Limb (tissue), 2 donors: ENCODE data around the gene PRDM4.
"Not testable (repeated sequence)": the region's sequence is repeated elsewhere in the genome, so short reads cannot be mapped to it uniquely, and the experiment has no call there.

ENCODE experiments used
- DNase-seq, 2 donors: peaks; one replicate each; pipeline ENCODE4 v3.0.0-alpha.2; 2016; ENCODE audit errors: extremely low spot score in 2 of 2

The PRDM4 gene

GRCh38 chr12:107774349-107775029 is 13.6 kb upstream of the PRDM4 start, which contains the start of gene ASCL4:
Gene ASCL4, plus strand, starts transcription at chr12:107774704. Its CDS starts 515 bp downstream, at chr12:107775219.
- no peak for DNase-seq

DNA sequence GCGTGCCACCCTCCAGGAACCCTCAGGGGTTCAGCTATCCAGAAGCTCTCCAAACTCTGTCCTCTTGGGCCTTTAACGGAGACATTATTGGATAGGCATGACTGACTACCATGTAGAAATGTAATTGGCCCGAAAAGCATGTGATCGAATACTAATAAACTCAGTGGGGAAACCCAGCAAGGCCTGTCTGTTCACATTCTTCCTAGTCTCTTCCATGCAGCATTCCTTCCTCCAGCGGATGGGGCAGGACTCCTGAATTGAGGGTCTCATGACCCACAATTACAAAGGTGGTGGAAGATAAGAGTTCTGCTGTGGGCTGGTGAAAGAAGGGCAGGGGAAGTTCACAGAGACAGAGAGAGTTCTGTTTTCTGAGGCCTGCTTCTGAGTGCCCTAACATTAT is 6.5 kb upstream of the PRDM4 start:
- no peak for DNase-seq

- DNase-seq, result no peak
Measured at GRCh38 chr12:107765316-107765715, 4.4 kb upstream of the PRDM4 start.

GRCh38 chr12:107764626-107765025 is 3.7 kb upstream of the PRDM4 start:
- DNase-seq, result no peak

DNA sequence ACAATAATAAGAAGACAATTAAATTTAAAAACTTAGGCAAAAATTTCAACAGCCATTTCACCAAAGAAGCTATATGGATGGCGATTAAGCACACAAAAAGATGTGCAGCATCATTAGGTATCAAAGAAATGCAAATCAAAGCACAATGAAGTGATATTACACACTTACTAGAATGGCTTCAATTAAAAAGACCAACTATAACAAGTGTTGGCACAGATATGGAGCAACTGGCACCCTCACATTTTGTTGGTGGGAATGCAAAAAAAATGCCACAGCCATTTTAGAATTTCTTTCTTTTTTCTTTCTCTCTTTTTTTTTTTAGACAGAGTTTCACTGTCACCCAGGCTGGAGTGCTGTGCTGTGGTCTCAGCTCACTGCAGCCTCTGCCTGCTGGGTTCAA is 1.9 kb upstream of the PRDM4 start:
- DNase-seq, result no peak

- no peak for DNase-seq
Measured at GRCh38 chr12:107761502-107761904, 566 bp upstream of the PRDM4 start.

GRCh38 chr12:107760207-107760808 is 629 bp downstream of the PRDM4 start:
- peak in 1 of 2 donors; percentile 57 for DNase-seq

- DNase-seq, result no peak
Measured at GRCh38 chr12:107759410-107759809, 1.5 kb downstream of the PRDM4 start.

DNA sequence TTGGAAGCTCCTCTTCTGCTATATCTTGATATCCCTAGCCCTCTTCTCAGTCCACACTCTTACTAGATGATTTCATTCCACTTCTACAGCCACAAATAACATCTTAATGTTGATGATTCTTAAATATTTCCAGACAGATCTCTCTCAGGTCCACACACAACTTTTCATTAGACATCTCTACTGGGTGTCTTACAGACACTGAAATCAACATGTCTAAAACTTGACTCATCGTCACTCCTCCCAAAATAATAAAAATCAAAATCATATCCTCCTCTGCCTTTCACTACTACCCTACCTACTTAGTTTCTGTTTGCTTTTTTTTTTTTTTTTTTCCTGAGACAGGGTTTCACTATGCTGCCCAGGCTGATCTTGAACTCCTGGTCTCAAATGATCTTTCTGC is 11.9 kb downstream of the PRDM4 start:
- DNase-seq, result no peak

- DNase-seq, result no peak
Measured at GRCh38 chr12:107748472-107748871, 12.5 kb downstream of the PRDM4 start.

GRCh38 chr12:107736914-107737313 is 24.0 kb downstream of the PRDM4 start:
- no peak for DNase-seq

DNA sequence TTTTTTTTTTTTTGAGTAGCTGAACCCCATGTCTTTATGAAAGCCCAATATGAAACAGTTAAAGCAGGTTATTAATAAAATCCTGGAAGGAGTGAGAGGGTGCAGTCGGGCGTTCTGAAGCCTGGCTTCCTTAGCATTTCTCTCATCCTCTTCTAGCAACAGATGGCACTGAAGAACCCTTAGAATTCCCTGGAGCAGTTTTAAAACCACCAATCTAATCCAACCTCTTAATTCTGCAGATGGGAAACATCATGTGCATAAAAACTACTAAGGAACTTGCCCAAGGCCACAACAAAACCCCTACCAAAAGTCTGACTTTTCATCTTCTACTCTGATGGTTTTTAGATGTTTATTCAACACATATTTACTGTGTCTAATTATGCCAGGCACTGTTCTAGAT is 25.2 kb downstream of the PRDM4 start:
- no peak for DNase-seq

DNA sequence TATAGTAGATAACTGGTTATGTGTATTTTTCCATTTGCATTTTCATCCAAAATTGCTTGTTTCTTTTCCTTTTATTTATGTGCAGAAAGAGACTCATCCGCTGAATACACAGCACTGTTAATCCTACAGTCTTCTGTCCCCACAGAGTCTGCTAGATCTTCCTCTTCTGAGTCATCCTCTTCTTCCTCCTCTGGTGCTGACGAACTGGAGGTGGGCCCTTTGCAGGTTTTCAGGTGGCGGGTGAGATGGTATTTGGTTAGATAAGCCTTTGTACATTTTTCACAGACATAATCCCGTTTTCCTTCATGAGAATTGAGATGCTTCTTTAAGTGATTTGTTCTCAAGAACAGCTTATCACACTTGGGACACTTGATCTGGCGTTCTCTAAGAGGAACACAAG is 26.8 kb downstream of the PRDM4 start:
- DNase-seq, result no peak

DNA sequence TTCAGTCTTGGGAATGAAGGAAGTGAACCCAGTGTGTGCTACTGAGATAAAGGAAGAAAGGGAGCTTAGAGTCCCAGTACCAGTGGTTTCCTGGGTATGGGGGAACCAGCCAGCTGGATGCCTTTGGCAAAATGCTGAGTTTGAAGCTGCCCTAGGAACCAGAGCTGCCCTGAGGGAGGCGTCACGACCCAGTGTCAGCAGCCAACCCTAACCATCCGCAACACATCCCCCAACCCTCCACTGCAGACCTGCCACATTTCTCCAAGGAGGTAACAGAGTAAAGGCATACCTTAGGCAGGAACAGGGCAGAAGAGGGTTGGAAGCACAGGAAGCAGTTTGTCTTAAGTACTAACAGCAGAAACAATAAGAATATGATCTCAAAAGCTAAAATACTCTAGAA is 28.6 kb downstream of the PRDM4 start:
- DNase-seq, result no peak

DNA sequence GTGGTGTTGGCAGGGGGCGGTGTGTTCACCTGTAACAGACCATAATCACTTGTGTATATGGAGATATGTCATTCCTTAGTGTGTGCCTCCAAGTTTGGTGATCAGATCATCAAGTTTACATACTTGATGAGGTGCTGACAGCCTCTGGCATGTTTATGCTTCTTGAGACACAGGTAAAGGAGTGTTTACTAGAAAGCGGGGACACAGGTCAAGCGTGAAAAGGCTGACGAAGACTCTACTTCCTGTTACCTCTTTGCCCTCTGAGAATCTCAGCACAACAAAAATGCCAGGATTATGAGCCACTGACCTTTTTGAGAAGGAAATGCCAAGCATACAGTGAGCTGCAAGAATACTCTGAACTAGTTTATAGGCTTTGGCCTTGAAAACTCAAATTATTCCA is 29.6 kb downstream of the PRDM4 start:
- no peak for DNase-seq

- DNase-seq, result no peak
Measured at GRCh38 chr12:107730618-107731341, 30.2 kb downstream of the PRDM4 start.

GRCh38 chr12:107727742-107728141 is 33.2 kb downstream of the PRDM4 start:
- not testable (repeated sequence) for DNase-seq

DNA sequence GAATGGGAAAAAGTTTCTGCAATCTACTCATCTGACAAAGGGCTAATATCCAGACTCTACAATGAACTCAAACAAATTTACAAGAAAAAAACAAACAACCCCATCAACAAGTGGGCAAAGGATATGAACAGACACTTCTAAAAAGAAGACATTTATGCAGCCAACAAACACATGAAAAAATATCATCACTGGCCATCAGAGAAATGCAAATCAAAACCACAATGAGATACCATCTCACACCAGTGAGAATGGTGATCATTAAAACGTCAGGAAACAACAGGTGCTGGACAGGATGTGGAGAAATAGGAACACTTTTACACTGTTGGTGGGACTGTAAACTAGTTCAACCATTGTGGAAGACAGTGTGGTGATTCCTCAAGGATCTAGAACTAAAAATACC is 33.6 kb downstream of the PRDM4 start:
- not testable (repeated sequence) for DNase-seq

GRCh38 chr12:107718606-107719005 is 42.3 kb downstream of the PRDM4 start:
- DNase-seq, result no peak

DNA sequence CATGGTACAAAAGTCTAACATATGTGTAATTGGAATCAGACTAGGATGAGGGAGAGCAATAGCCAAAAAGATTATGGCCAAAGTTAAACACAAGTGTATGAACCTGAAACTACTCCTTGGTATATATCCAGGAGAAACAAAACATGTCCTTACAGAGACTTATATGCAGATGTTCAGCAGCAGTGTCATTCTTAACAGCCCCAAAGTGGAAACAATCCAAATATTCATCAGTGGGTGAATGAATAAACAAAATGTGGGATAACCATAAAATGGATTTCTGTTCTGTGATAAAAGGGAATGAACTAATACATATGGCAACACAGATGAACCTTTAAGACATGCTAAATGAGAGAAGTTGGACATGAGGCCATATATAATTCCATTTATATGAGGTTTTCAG is 45.2 kb downstream of the PRDM4 start:
- no peak for DNase-seq

DNA sequence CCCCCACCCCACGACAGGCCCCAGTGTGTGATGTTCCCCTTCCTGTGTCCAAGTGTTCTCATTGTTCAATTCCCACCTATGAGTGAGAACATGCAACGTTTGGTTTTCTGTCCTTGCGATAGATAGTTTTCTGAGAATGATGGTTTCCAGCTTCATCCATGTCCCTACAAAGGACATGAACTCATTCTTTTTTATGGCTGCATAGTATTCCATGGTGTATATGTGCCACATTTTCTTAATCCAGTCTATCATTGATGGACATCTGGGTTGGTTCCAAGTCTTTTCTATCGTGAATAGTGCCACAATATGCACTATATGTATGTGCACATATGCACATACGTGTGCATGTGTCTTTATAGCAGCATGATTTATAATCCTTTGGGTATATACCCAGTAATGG is 55.4 kb downstream of the PRDM4 start:
- DNase-seq, result not testable (repeated sequence)

- no peak for DNase-seq
Measured at GRCh38 chr12:107704041-107704440, 56.9 kb downstream of the PRDM4 start.

DNA sequence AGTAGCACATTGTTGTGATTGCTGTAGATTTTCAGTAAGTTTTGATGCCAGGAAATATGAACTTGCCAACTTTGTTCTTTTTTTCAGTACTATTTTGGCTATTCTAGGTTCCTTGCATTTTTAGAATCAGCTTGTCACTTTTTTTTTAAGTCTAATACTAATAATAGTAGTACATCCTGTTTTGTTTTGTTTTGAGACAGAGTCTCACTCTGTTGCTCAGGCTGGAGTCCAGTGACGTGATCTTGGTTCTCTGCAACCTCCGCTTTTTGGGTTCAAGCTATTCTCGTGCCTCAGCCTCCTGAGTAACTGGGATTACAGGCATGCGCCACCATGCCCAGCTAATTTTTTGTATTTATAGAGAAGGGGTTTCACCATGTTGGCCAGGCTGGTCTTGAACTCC is 58.8 kb downstream of the PRDM4 start:
- DNase-seq, result no peak
